Measurements from ENCODE around the gene PRPF38B.

The PRPF38B gene

GRCh38 chr1:108718927-108719655, 27.0 kb downstream of the PRPF38B start:
- DNase-seq, result no peak

GRCh38 chr1:108719656-108720435, 27.7 kb downstream of the PRPF38B start:
- DNase-seq, result no peak

- DNase-seq, result no peak
Observed at GRCh38 chr1:108722292-108722691, 30.2 kb downstream of the PRPF38B start.

- DNase-seq, result no peak
Observed at GRCh38 chr1:108725906-108726305, 33.8 kb downstream of the PRPF38B start.

GRCh38 chr1:108728327-108728923, 36.3 kb downstream of the PRPF38B start:
- no peak for DNase-seq

GRCh38 chr1:108729481-108729880, 37.4 kb downstream of the PRPF38B start:
- DNase-seq, result no peak

GRCh38 chr1:108732398-108732797, 40.3 kb downstream of the PRPF38B start:
- DNase-seq, result no peak

GRCh38 chr1:108734171-108734865, 42.2 kb downstream of the PRPF38B start:
- DNase-seq, result no peak

- DNase-seq, result no peak
Observed at GRCh38 chr1:108742253-108742652, 50.1 kb downstream of the PRPF38B start.

GRCh38 chr1:108745980-108746381, 53.9 kb downstream of the PRPF38B start:
- no peak for DNase-seq

GRCh38 chr1:108746382-108747170, 54.5 kb downstream of the PRPF38B start, which contains the start of gene STXBP3:
Gene STXBP3, plus strand, starts transcription at chr1:108746674. Its CDS starts 64 bp downstream, at chr1:108746738.
- peak; percentile 96 to 100 for DNase-seq

GRCh38 chr1:108747171-108747850, 55.2 kb downstream of the PRPF38B start:
- peak; percentile 79 to 88 for DNase-seq

- peak; percentile 24 to 26 for DNase-seq
Observed at GRCh38 chr1:108747898-108748297, 55.8 kb downstream of the PRPF38B start.

- DNase-seq, result peak in 1 of 2 donors; percentile 29
Observed at GRCh38 chr1:108749081-108749480, 57.0 kb downstream of the PRPF38B start.

- no peak for DNase-seq
Observed at GRCh38 chr1:108750476-108751181, 58.5 kb downstream of the PRPF38B start.
